Non-pigmented ciliary epithelial cell (primary cell): Measurements from ENCODE around the gene FMNL3.

Source experiments
- DNase-seq: peaks from one replicate; pipeline ENCODE4 v3.0.0-alpha.2; 2010; ENCODE audit warnings: low read depth

Gene FMNL3

DNA sequence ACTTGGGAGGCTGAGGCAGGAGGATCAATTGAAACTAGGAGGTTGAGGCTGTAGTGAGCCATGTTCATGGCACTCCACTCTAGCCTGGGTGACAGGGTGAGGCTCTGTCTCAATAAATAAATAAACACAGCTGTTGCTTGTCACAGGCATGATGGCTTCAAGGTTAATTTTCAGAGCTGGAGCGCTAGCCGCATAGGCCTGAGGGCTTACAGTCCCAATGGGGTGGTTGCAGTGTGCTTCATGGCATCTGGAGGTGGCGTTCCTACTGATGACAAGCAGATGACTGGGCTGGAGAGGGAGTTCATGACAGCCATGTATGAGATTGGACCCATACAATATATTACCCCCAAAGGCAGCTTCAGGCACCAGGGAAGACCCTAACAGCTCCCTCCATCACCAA is 1.6 kb upstream of the FMNL3 start:
- no peak for DNase-seq

DNA sequence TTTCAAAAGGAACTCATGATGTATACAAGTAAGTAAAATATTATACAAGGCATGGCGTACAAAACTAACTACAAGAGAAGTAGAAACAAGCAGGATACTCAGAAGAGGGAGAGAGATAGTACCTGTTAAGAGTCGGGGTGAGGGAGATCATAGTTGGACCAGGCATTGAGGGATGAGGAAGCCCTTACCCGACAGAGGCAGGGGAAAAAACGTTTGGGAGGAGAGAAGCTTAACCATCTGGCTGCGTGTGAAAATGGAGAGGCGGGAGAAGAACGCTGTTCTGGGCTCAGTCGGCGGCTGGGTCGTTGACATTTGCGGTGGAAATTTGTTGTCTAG is 575 bp upstream of the FMNL3 start:
- DNase-seq = no peak

DNA sequence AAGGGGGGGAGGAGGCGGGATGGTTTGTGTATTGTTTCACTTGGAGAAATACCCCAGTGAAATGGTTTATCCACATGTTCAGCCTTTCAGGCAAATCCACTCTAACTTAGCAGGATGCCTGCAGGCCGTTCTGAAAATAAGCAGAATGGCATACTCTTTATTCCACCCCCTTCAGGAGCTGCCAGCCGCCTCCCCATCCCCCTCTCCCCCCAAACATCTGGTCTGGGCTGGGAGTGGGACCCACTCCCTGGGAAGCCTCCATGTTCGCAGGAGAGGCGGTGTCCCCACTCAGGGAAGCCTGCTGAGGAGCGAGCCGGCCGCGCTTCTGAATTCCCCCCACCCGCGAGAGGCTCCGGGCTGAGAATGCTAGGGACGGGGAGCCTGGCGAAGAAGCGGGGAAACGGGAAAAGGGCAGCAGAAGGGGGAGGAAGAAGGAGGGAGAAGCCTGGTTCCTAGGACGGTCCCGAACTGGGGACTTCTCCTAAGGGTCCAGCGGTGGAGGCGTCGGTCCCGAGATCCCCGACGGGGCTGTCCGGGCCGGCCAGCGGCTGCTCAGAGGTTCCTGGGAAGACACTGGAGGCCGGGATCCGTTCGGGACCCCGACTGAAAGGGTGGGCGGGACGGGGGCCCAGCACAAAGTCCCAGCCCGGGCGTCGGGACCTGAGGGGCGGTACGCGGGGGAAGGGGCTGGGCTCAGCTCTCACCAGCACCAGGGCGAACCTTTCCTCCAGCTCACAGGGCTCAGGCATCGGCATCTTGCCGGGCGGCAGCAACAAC is 666 bp downstream of the FMNL3 start:
- no peak for DNase-seq

DNA sequence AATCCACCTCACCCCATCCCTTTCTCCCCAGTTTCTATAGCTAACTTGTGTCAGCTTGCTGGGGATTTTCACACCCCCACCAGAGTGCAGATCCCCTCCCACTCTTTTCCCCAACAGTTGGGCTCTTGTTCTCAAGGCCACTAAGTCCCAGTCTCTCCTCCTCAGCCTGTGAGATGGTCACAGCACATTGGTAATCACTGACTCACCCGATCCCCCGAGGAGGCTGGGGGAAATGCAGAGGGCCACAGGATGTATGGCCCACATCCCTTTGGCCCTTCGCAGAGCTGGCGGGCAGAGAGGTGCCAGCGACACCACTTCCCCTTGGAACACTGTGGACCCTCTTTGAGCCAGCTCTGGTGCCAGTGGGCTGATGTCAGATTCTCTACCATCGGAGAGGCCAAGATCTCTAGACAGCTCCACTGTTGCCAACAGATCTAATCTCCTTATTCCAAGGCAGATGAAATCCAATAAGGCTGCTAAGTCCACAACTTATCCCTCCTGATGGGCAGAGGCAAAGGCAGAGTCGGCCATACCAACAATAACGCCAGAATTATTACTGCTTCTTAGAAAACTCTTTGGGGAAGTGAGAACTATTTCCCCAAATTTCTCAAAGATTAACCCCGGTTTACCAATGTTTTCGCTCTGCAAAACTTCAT is 1.6 kb downstream of the FMNL3 start:
- DNase-seq = no peak

DNA sequence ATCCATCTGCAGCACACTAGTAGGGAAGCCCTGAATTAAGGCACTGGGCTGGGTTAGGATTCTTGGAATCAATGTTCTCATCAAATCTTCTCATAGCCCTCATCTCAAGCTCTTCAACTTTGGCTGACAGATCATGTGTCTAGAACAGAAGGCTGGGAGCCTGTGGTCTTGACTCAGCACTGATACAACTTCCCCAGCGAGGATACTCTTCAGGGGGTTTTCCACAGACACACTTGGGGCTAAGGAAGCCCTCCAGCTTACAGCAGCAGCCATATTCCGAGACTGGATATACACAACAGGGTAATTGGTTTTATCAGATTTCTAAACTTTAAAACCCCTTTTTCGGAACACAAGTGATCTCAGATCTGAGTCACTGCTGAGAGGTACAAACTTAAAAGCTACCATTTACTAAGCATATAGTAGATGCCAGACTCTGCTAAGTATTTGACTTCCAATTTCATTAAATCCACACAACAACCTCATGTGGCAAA is 3.5 kb downstream of the FMNL3 start:
- no peak for DNase-seq

DNA sequence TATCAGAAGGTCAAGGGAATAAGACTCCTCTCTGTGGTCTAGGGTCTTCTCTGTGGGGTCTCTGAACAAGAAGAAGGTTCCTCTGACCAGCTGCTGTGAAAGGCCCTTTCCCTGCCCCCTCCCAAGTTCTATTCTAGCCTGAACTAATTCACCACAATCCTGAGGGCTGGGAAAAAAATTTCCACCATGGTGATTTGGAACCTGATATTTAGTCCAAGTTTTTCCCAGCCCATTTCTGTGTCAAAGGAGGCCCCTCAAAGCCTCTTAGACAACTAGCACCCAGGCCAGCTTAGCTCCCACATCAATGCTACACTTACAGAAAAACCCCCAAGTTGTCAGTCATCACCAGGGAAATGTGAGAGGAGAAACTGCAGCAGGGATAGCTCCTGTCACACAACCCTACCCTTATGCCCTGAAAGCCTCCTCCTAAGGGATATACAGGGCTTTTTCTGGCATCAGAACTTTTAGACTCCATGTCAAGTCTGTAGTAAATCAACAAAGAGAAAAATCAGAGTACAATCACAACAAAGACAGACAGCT is 4.5 kb downstream of the FMNL3 start:
- DNase-seq = no peak

DNA sequence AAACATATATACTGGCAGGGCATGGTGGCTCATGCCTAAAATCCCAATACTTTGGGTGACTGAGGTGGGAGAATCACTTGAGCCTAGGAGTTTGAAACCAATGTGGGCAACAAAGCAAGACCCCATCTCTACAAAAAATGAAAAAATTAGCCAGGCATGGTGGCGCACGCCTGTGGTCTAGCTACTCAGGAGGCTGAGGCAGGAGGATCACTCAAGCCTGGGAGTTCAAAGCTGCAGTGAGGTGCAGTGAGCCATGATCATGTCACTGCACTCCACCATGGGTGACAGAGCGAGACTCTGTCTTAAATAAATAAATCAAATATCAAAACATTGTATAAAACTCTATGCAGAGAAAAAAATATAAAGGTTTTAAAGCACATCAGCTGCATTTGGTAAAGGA is 5.2 kb downstream of the FMNL3 start:
- no peak for DNase-seq

DNA sequence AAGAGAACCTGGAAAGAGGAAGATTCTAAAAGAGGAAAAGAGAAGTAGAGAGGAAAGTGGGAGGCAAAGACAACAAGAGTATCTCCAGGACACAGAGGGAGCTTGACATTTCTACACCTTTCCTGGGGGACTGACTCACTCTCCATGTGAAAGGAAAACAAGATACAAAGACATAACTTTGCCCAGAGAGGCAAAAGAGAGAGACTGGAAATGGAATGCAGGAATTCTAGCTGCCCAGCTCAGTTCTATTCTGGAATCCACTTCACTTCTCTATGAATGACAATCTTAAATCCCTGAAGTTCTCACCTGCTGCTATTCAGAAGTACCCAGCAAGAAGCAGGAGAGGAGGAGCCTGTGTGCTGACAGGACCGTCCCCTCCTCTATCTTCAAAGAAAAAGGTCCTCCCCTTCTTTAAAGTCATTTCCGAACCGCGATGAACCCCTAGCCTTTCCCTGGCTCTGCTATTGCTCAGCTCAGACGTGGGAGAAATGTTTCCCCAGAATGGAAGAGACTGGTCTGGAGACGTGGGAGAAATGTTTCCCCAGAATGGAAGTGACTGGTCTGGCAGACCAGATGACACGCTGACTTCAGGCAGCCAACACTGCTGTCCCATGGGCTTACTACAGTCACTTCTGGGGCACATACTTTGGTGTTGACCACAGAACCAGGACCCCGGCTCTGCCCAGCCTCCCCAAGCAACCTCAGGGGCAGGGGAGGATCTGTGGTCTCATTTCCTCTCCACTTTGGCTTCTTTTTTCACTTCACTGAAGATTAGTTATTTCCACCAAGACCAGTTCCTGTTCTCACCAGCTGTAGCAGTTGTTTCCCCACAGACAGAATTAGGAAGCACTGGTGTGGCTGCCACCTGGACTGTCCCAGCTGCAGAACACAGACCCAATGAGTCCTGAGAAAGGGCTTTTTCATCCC is 8.3 kb downstream of the FMNL3 start:
- DNase-seq = no peak

DNA sequence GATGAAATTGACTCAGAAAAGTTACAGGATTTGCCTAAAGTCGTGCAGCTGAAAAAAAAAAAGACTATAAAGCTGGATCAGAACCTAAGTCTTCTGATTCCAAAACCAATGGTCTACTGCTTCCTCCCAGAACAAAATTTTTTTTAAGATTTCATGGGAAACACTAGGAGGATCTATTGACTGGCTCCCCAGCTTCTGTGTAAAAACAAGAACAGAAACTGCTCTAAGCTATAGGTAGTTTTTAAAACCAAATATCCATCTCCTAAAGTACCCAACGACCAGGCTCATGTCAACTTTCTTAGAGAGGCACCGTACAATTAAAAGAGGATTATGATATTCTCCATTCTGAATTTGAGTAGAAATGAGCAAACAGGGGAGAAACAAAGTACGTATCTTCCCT is 9.4 kb downstream of the FMNL3 start:
- DNase-seq = no peak

DNA sequence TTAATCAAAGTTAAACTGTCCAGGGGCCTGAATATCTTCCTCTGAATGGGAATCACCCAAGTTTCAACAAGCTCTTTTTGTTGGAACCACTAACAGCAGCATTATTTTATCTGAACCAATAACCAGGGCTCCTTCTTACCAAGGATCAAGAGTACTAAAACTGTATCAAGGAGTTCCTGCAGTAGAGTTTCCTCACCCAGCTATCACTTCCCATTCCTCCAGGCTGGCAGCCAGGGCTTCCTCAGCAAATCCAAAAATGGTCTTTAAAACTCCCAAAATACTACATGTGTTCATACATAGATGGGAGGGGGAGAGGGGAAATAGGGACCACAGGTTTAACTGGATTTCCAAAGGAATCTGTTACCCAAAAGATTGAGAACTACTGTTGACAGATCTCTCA is 10.5 kb downstream of the FMNL3 start:
- DNase-seq = no peak

DNA sequence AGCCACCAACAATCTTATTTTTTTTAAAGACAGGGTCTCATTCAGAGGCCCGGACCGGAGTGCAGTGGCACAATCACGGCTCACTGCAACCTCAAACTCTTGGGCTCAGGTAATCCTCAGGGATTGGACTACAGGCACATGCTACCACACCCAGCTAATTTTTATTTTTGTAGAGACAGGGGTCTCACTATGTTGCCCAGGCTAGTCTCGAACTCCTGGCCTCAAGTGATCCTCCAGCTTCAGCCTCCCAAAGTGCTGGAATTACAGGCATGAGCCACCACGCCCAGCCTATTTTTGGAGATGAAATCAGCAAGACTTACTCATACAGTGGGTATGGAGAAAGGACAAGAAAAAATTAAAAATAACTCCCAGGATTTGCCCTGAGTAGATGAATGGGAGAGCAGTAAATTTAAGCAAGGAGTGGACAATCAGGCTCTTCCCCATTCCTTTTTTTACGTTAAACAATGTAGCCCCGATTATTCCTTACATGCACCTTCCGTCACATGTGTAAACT is 13.2 kb downstream of the FMNL3 start:
- no peak for DNase-seq

DNA sequence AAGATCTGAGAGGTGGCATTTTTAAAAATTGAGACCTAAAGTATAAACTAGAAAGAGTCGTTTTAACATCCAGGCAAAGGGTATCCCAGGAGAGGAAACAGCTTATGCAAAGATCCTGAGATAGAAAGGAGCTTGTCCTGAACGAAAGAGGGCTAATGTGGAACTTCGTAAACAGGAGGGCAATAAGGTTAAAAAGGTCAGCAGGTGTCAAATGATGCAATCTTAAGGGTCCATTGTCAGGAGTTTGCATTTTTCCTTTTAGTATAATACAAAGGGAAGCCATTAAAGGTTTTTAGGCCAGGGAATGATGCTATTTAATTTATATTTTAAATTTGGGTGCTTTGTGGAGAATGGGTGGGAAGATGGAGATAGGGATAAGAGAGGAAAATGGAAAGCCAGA is 14.4 kb downstream of the FMNL3 start:
- no peak for DNase-seq

DNA sequence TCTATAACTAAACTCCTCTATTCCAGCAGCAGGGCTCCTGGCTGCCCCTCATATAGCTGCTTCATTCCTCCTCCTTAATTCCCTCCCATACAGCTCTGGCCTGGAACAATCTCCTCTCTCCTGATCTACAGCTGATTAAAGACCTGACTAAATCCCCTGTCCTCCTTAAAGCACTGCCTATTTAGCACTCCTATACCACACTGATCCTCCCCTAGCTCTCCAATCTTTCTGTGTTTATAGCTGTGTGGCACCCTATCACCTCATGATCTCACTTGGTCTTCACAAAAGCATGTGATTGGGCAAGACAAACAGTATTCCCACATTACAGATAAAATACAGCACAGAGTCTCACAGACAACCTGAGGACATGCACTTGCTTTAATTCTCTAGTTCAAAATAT is 17.4 kb downstream of the FMNL3 start:
- DNase-seq = no peak

DNA sequence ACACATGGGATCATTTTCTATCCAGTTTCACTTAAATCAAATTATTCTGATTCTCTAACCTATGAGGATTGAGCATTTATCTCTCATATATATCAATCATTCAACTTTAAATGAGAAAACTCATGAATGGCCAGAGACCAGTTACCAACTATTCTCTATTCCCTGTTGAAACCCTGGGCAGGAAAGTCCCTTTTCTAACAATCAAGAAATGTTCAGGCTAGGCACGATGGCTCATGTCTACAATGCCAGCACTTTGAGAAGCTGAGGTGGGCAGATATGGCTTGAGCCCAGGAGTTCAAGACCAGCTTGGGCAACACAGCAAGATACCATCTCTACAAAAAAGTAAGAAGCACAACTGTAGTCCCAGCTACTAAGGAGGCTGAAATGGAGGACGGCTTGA is 18.0 kb downstream of the FMNL3 start:
- DNase-seq = no peak

DNA sequence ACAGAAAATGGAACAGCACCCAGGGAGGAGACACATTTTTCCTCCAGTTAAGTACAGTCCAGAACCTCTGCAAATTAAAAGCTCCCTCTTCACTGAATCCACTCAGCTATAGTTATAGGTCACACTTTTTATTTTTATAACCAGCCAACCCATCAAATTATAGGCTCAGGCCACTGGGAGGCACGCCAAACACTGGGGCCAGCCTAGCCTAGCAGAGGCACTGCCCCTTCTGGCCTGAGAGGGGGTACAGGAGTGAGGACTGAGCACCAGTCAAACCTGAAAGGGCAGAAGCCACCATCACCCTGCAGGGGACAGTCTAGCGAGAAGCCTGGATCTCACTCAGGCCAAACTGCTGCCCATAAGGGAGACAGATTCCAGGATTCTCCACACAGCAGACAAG is 19.3 kb downstream of the FMNL3 start:
- no peak for DNase-seq

DNA sequence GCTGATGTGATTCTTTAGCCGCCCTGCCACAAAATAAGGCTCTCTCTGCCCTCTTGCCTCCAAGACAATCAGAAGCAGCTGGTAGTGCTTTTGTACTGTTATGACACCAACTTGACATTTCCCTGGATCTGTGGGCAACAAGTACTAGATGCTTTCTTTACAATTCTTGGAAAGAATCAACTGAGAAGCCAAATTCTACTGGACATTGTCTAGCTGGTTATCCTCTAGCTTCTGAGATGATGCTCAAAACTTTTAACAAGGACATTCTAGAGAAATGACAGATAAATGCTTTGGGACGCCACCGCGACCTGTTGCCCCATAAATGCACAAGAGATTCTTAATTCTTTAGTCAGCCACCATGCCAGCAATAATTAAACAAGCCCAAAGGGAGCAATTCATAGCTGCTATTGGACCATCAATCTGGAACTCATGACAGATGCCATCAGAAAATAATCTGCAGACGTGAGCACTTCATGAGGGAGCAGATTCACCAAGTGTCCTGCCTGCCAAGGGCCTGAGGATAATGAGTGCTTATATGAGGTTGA is 22.8 kb downstream of the FMNL3 start:
- no peak for DNase-seq

DNA sequence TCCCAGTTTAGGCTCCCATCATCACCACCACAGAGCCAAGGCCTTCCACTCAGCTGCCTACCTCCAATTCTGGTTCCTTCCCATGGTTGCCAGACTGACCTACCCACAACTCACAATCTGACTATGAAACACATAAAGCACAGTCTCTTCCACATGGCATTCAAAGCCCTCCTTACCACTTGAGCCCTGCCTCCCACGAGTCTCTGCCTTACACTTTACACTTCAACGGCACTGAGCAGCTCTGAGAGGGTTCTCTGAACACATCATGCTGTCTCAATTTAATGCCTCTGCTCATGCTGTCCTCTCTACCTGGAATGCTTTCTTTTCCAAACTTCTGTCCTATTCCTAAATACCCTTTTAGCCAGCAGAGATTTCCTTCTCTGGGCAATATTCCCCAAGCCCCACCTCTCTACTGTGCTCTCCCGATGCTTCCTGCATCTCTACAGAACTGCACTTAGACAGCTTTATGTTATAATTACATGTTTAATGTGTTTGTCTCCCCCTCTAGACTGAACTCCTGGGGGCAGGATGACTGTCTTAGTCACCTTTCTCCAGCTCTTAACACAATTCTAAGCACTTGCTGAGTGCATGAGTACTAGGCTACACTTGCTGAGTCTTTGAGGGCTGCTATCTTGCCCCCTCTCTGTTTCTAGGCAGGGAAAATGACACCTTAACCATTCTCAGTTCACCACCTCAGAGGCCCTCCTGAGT is 23.5 kb downstream of the FMNL3 start:
- no peak for DNase-seq

DNA sequence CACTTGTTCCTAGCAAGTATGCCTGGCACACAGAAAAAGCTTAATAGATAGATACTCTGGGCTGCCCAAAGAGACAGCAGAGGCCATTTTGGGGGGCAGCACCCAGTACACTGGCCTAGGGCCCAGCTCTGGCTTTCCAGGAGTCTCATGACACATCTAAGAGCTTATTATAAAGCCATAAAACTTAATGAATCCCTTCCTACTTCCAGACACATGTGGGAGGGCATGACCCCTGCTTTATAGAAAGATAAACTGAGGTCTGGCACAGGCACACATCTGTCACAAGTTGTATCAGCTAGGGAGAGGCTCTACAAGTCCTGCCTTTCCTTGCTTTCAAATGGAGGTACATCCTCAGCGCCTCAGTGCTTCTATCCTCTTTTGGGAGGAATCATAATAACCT is 27.1 kb downstream of the FMNL3 start:
- no peak for DNase-seq

DNA sequence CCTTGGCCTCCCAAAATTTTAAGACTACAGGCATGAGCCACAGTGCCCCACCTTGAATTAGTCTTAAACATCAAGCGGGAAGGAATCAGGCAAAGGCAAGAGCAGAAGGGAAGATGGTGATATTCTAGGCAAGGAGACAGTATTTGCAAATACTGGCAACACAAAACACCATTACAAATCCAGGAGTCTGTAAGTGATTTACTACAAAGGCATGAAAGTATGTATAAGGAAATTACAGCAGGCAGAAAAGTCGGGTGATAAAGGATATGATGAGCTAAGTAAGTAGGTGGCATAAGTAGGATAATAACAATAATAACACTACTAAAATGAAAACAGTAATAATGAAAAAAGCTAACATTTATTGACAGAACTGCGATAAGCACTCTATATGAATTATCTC is 28.5 kb downstream of the FMNL3 start:
- DNase-seq = no peak

DNA sequence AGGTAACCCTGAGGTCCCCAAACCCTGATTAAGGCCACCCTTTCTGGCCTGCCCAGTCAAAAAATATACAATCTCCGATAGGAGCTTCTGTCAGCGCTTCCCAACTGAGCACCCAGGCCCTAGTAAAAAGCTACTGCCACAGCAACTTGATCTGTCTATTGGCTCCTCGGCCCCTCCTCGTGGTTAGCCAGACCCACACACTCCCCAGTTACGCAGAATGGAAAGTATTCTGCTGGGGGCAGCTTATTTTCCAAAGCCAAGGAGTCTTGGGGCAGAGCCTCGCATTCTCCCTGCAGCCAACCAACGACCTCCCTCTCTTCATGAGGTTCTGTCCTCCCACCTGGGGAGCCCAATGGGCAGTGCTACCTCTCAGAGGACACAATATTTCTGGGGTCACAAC is 32.1 kb downstream of the FMNL3 start:
- DNase-seq = no peak

DNA sequence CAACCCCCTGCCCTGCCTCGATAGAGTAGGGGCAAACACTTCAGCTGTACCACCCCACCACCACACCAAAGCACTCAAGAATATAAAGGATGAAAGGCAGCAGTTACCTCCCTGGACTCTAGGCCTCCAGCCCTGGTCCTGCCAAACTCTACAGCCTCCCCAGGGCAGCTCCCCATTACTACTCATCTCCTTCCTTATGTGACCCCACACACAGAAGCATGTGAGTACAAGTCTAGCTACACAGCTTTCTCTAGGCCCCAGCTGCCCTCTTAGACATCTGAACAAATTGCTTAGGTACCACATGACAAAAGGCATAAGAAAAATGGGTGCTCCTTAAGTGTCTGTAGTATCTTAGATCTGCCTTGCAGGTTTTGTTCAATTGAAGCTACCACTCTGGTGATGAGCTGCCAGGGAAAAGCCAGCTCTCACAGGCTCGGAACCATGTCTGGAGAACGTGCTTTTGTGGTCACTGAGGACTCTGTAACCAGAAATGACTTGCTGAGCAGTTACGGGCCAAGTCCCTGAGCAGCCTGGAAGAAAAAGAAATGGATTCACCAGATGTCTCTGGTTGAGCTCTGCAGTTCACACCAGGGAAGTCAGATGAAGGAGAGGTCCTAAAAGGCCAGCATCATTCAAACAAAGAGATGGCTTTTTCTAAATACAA is 32.8 kb downstream of the FMNL3 start:
- no peak for DNase-seq
